Ovary (tissue), 3 donors: ENCODE results near the gene SRP68.
A peak's percentile ranks its signal among the peaks of the same experiment; 100 is the strongest.

Experiments
- CTCF ChIP-seq, 3 donors: fragments of 450-650 bp in 2 of 3; fragments of 200-600 bp in 1 of 3; IDR thresholded peaks; one replicate each; pipeline versions ENCODE4 v1.5.1 to v1.8.0; 2016 to 2022; ENCODE audit warnings: antibody characterized with exemption in 3 of 3, mild to moderate bottlenecking in 1 of 3
- EP300 ChIP-seq: sonication (generic); formaldehyde crosslinking; IDR thresholded peaks from one replicate; pipeline ENCODE4 v1.6.1; 2017; ENCODE audit warnings: antibody characterized with exemption
- donor health status: DM: no; HTN: no; CAD: no.

- peak in 1 of 3 donors; percentile 12 for TF ChIP-seq CTCF (IDR thresholded peaks at IDR 0.05)
- TF ChIP-seq EP300, result no peak
Measured at GRCh38 chr17:76072148-76072858, at the start of gene SRP68.
